ENCODE results near the gene TMCO5A. TPM values are rescaled to one million over a fixed set of nuclear protein-coding genes. Genes with fewer than 3 reads are reported as not detected.

Gene TMCO5A
- total RNA-seq, 1 experiment from 2014 or later = not detected

- H2BK20ac ChIP-seq (ENCODE audit: low read depth, low read length, poor library complexity, severe bottlenecking) = no peak overlapping the region
- no peak overlapping the region for H2AFZ ChIP-seq (ENCODE audit: low read length)
- Mint-ChIP-seq H3K27ac (no peak overlapping the region), H3K9me3 (no peaks in the 10 kb centered on the region), H3K36me3 (ENCODE audit: insufficient read depth in 1 of 3, low read depth in 3 of 3) (no peaks in the 10 kb centered on the region), H3K4me1 (peaks cover 0 to 2% of the 10 kb centered on the region in 2 experiments; a peak in 2 of 4 replicates), H3K4me3 (no peak overlapping the region), H3K27me3 (ENCODE audit: low read depth) (no peaks in the 10 kb centered on the region)
- no peak overlapping the region for H2AK5ac ChIP-seq (ENCODE audit: insufficient read length, low read length)
- no peak overlapping the region for H4K91ac ChIP-seq (ENCODE audit: insufficient read length, low read depth, low read length)
- H2BK15ac ChIP-seq (ENCODE audit: low read depth, low read length) = no peak overlapping the region
- H3K79me1 ChIP-seq (ENCODE audit: insufficient read depth, low read depth, low read length, poor library complexity, severe bottlenecking) = no peaks in the 10 kb centered on the region
- no peaks in the 10 kb centered on the region for H4K20me1 ChIP-seq (ENCODE audit: control insufficient read depth, insufficient read depth, insufficient read length)
- no peak overlapping the region for H4K5ac ChIP-seq (ENCODE audit: insufficient read length, low read depth, low read length)
- no peaks in the 10 kb centered on the region for H3K9me3 ChIP-seq (ENCODE audit: control insufficient read depth, low read depth, low read length)
- WGBS (ENCODE audit: extremely low coverage, insufficient read length, low lambda C conversion rate) = no CpG with 5 or more reads among the region's 1 CpG
- H3K27ac ChIP-seq (ENCODE audit: insufficient read length, low read depth, low read length) = no peak overlapping the region
- H3K4ac ChIP-seq (ENCODE audit: low read depth, low read length) = no peak overlapping the region
- no peak overlapping the region for H3K14ac ChIP-seq (ENCODE audit: insufficient read depth, low read length)
- H4K8ac ChIP-seq (replicated peaks; ENCODE audit: insufficient read length, low read depth, low read length) = no peak overlapping the region
- H3K9ac ChIP-seq (ENCODE audit: extremely low read depth, insufficient read length, low read length) = no peak overlapping the region
- no peak overlapping the region for H2BK12ac ChIP-seq (ENCODE audit: insufficient read length, low read depth, low read length)
- H3K79me2 ChIP-seq (ENCODE audit: insufficient read depth, low read length) = no peaks in the 10 kb centered on the region
- H3K27me3 ChIP-seq (ENCODE audit: insufficient read depth, low read length) = no peaks in the 10 kb centered on the region
- no peaks in the 10 kb centered on the region; the same call in 1 of the 2 replicates for H3K4me1 ChIP-seq (ENCODE audit: insufficient read depth, low read length)
- no peak overlapping the region for H2BK120ac ChIP-seq (ENCODE audit: low read depth, low read length, poor library complexity, severe bottlenecking)
- no peak overlapping the region for H3K4me2 ChIP-seq (ENCODE audit: insufficient read depth, insufficient read length, low read length)
- H3K18ac ChIP-seq (ENCODE audit: insufficient read length, low read depth, low read length) = no peak overlapping the region
- no peak overlapping the region for H3K23ac ChIP-seq (ENCODE audit: insufficient read length, low read depth, low read length)
- H3T11ph ChIP-seq (ENCODE audit: low read length) = no peak overlapping the region
- H3K56ac ChIP-seq (ENCODE audit: insufficient read length, low read depth, low read length) = no peak overlapping the region
- DNase-seq = no peak
- H2BK5ac ChIP-seq (ENCODE audit: insufficient read length, low read length) = no peak overlapping the region
- H3K23me2 ChIP-seq (ENCODE audit: insufficient read length, low read depth, low read length, poor library complexity, severe bottlenecking) = no peaks in the 10 kb centered on the region
- no peak for TF ChIP-seq CTCF (conservative IDR thresholded peaks at IDR 0.05)
Observed at GRCh38 chr15:37933666-37934065, 774 bp upstream of the TMCO5A start.

Measured in H9 (cell line).